Measurements from ENCODE around the gene KRT222.

DNA sequence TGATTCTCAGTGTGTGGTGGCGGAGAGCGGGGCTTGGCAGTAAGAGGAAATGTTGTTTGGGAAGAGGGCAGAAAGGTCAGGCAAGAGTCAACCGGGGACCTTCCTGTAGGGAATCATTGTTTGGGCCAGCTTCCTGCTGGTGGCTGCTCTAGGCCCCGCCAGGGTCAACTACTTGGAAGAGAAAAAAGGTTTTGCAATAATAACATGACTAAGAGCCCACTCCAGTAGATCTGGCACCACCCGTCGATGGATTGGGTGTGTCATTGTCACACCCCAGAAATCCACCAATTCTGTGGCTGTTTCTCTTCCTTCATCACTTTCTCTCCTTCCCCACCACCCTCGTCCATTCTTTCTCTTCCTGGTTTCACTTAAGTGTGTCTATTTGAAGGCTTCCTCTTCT, 42.8 kb upstream of the KRT222 start:
- TF ChIP-seq EZH2 (IDR thresholded peaks at IDR 0.05; ENCODE audit: low read length, unreplicated experiment) (no peak), EZH2phosphoT487 (IDR thresholded peaks at IDR 0.05; ENCODE audit: borderline replicate concordance, low read length) (no peak)
- TF ChIP-seq, protein P1, sequence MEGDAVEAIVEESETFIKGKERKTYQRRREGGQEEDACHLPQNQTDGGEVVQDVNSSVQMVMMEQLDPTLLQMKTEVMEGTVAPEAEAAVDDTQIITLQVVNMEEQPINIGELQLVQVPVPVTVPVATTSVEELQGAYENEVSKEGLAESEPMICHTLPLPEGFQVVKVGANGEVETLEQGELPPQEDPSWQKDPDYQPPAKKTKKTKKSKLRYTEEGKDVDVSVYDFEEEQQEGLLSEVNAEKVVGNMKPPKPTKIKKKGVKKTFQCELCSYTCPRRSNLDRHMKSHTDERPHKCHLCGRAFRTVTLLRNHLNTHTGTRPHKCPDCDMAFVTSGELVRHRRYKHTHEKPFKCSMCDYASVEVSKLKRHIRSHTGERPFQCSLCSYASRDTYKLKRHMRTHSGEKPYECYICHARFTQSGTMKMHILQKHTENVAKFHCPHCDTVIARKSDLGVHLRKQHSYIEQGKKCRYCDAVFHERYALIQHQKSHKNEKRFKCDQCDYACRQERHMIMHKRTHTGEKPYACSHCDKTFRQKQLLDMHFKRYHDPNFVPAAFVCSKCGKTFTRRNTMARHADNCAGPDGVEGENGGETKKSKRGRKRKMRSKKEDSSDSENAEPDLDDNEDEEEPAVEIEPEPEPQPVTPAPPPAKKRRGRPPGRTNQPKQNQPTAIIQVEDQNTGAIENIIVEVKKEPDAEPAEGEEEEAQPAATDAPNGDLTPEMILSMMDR (conservative IDR thresholded peaks at IDR 0.05; ENCODE audit: low read depth, low read length), result no peak
